GM19324 (cell line): ENCODE measurements around the gene FIBIN.

Experiments used
- ATAC-seq: cut with Tn5 transposase; IDR thresholded peaks from one replicate; pipeline ENCODE4 v1.9.1; 2021; ENCODE audit warnings: mild to moderate bottlenecking, moderate library complexity; ENCODE audit not compliant: unreplicated experiment, low FRiP score

Gene FIBIN

DNA sequence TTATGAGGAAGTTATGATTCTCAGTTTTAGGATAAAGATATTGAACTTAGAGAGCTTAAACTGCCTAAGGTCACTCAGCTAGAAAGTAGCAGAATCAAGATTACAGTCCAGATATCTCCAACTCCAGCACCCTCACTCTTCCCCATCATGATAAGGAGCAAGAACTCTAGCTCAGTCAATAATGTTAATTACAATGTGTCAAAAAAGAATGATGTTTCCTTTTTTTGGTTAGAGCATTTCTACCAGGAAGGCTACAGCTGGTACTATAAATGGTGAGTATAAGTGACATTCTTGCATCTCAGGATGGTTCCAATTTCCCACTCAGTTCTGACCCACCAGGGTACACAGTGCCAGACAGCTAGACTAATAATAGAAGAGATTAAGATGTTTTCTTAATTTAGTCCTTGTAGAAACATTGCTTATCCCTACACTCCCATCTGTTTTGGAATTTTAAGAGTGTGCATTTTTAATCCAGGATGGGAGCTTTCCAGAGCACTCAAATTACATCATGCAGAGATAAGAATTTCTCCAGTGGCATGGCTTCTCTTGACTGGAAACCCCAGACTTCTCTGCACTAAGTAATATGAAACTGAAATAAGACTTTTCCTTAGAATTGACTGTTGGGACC lies 25.1 kb downstream of the FIBIN start:
- no peak for ATAC-seq

GRCh38 chr11:27020751-27021150 lies 26.8 kb downstream of the FIBIN start:
- no peak for ATAC-seq

GRCh38 chr11:27022659-27023251 lies 28.8 kb downstream of the FIBIN start:
- no peak for ATAC-seq

DNA sequence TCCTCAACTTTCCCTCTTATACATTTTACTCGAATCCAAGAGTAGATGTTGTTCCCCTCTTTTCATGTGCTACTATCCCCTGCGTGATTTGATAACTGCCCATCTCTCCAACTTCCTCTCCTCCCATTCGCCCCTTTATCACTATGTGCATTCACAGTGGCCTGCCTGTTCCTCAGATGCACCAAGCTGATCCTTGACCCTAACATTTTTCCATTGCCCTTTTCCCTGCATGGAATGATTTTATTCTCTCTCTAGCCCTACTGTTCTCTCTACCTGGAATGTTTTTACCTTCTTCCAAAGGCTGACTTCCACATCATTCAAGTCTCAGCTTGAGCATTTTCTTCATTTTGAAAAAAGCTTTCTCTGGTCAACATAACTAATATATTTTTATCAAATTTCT lies 31.0 kb downstream of the FIBIN start:
- ATAC-seq, result no peak

GRCh38 chr11:27025312-27025955 lies 31.5 kb downstream of the FIBIN start:
- ATAC-seq, result no peak

GRCh38 chr11:27025957-27026733 lies 32.2 kb downstream of the FIBIN start:
- no peak for ATAC-seq

DNA sequence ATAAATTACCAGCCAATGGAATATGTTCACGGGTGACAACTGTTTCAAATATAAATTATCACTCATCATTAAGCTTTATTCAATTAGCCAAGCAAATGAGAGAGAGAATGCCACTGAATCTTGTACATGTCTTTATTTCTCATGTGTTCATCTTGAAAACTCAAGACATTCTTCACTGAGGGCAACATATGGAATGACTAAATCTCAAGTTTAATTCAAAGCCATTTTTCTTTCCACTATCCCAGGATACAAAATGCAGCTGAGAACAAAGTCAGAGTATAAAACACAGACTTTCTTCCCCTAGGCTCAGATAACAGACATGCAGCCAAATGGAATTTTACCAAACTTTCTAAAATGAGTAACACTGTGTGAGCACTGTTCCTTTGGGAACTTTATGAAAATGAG lies 34.7 kb downstream of the FIBIN start:
- ATAC-seq, result no peak

GRCh38 chr11:27029966-27030365 lies 36.1 kb downstream of the FIBIN start:
- ATAC-seq, result no peak

GRCh38 chr11:27031754-27032153 lies 37.8 kb downstream of the FIBIN start:
- ATAC-seq, result no peak

DNA sequence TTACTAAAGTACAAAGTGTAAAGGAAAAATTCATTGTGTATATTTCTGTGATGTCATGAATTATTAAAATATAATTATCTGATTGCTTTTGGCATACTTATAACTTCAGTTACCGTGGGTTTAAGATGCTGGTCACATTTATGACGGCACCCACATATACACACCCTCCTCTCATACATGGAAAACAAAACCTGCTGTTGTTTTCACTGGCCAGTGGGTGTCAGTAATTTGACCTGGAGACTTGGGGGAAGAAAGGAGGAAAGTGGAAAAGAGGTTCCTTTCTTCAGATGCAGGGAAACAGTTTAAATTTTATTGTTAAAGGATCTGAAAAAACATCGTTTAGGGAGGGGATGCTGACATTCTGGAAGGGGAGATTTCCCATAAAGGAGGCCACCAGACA lies 46.0 kb downstream of the FIBIN start:
- ATAC-seq, result no peak

DNA sequence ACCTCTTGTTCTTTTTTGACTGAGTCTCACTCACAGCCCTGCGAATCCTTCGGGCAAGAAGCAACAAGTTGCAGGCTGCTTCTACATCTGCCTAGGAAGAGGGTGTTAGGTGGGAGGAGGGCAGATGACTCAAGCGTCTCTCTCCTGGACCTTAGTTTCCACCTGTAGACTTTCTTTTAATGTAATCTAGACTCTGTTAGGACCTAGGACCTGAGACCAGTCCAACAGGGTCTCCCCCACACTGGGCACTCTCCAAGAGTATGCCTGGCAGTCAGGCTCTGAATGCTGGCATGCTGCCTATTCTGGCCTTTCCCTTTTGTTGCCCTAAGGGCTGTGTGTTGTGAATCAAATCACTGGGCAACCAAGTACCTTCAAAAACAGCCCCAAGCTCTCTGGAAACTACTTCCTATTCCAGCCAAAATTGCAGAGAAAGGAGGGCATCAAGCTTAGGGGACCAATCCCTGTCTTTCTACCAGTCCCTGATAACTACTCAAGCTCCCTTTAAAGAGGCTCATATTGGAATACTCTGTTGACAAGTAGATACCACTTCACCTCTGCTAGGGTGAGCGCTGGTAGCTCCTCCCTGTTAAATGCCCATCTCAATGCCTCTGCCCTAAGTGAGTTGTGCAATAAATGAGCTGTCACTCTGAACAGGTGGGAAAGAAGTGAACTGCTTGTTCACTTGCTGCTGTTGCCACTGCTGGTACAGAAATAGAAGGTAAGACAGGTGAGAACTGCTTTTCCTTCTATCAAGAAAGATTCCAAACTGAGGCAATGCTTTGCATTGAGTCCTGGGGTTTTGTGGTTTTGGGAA lies 46.6 kb downstream of the FIBIN start, which contains the start of gene BBOX1:
Gene BBOX1 (plus strand): TSS at position 514 of the 814 bp plus-strand sequence. CDS start 14,616 bp downstream, outside the sequence.
- ATAC-seq, result no peak

DNA sequence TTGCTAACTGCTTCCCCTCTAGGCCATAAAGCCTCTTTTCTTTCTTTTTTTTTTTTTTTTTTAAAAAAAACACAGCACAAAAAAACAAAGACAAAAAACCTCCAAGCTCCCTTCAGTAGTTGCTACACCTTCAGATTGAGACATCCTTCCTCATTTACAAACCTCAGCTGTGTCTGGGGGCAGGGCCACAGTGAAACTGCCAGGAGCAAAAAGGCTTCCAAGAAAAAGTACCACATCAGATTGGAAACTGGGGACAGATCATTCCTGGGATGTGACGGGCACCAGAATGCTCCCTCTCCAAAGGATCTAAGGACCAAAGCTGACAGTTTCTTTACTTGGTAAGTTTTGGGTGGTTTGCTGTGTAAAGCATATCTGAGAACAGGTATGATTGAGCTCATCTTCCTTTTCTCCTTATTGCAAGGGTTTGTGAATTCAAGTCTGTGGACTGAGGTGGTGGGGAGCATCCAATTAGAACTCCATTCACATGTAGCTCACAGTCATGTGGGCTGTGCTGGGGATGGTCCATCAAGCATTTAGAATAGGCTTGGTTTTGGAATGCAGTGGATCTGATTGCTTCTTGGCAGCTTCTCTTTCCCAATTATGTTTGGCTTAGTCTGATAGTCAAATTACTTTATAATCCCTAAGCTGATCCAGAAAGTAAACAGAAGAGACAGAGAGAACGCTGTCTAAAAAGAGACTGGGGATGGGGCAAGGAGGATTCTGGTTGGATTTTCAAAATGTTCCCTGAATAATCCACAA lies 47.4 kb downstream of the FIBIN start:
- ATAC-seq, result no peak
